ENCODE measurements around the gene DDIT3. TPM values are rescaled to one million over a fixed set of nuclear protein-coding genes. Genes with fewer than 3 reads are reported as not detected.
"Not testable (repeated sequence)": the region's sequence is repeated elsewhere in the genome, so short reads cannot be mapped to it uniquely, and the experiment has no call there.

Gene DDIT3
- total RNA-seq, 1 experiment from 2014 or later = 70.2 TPM

- Mint-ChIP-seq H3K4me3 (ENCODE audit: low read depth, unreplicated experiment) (no peak overlapping the region), H3K27me3 (ENCODE audit: unreplicated experiment) (no peaks in the 10 kb centered on the region), H3K9me3 (ENCODE audit: low read depth, unreplicated experiment) (no peaks in the 10 kb centered on the region), H3K36me3 (ENCODE audit: insufficient read depth, unreplicated experiment) (peaks cover 89% of the 10 kb centered on the region), H3K27ac (ENCODE audit: unreplicated experiment) (peak overlapping the region; percentile 46), H3K4me1 (ENCODE audit: low read depth, unreplicated experiment) (peaks cover 6% of the 10 kb centered on the region)
- no TSS peak for BruUV-seq (replicated peaks)
- intact Hi-C loops (cut with micrococcal nuclease; ENCODE audit: unreplicated experiment) = no loop called here
- DNase-seq = no peak
- no peak for TF ChIP-seq CTCF (IDR thresholded peaks at IDR 0.05; ENCODE audit: unreplicated experiment)
- CTCF ChIA-PET = no interaction called here
Measured at GRCh38 chr12:57513266-57513665, 7.0 kb downstream of the DDIT3 start.

GRCh38 chr12:57512665-57513064 is 7.6 kb downstream of the DDIT3 start:
- peaks cover 89% of the 10 kb centered on the region for H3K36me3 Mint-ChIP-seq (ENCODE audit: insufficient read depth, unreplicated experiment)
- no peaks in the 10 kb centered on the region for H3K27me3 Mint-ChIP-seq (ENCODE audit: unreplicated experiment)
- intact Hi-C loops (cut with micrococcal nuclease; ENCODE audit: unreplicated experiment) = no loop called here
- CTCF ChIA-PET = no interaction called here
- H3K27ac Mint-ChIP-seq (ENCODE audit: unreplicated experiment) = peak overlapping the region; percentile 46
- peaks cover under 1% of the 10 kb centered on the region for H3K4me1 Mint-ChIP-seq (ENCODE audit: low read depth, unreplicated experiment)
- H3K4me3 Mint-ChIP-seq (ENCODE audit: low read depth, unreplicated experiment) = peak overlapping the region; percentile 2
- H3K9me3 Mint-ChIP-seq (ENCODE audit: low read depth, unreplicated experiment) = no peaks in the 10 kb centered on the region
- BruUV-seq (replicated peaks) = no TSS peak
- no peak for TF ChIP-seq CTCF (IDR thresholded peaks at IDR 0.05; ENCODE audit: unreplicated experiment)
- DNase-seq = no peak

- Mint-ChIP-seq H3K27ac (ENCODE audit: unreplicated experiment) (peak overlapping the region; percentile 46), H3K27me3 (ENCODE audit: unreplicated experiment) (no peaks in the 10 kb centered on the region)
- intact Hi-C loops (cut with micrococcal nuclease; ENCODE audit: unreplicated experiment) = no loop called here
Measured at GRCh38 chr12:57511588-57512325, 8.6 kb downstream of the DDIT3 start.

GRCh38 chr12:57511161-57511560 is 9.2 kb downstream of the DDIT3 start:
- H3K36me3 Mint-ChIP-seq (ENCODE audit: insufficient read depth, unreplicated experiment) = peaks cover 81% of the 10 kb centered on the region

More at GRCh38 chr12:57511588-57512325, 8.6 kb downstream of the DDIT3 start:
- CTCF ChIA-PET = no interaction called here
- Mint-ChIP-seq H3K4me1 (ENCODE audit: low read depth, unreplicated experiment) (no peaks in the 10 kb centered on the region), H3K4me3 (ENCODE audit: low read depth, unreplicated experiment) (no peak overlapping the region), H3K36me3 (ENCODE audit: insufficient read depth, unreplicated experiment) (peaks cover 81% of the 10 kb centered on the region), H3K9me3 (ENCODE audit: low read depth, unreplicated experiment) (no peaks in the 10 kb centered on the region)
- TF ChIP-seq CTCF (IDR thresholded peaks at IDR 0.05; ENCODE audit: unreplicated experiment) = no peak
- no peak for DNase-seq
- no TSS peak for BruUV-seq (replicated peaks)

GRCh38 chr12:57507796-57508195 is 12.5 kb downstream of the DDIT3 start:
- H3K9me3 Mint-ChIP-seq (ENCODE audit: low read depth, unreplicated experiment); H3K4me3 Mint-ChIP-seq (ENCODE audit: low read depth, unreplicated experiment); BruUV-seq (replicated peaks); DNase-seq; H3K4me1 Mint-ChIP-seq (ENCODE audit: low read depth, unreplicated experiment); intact Hi-C loops (cut with micrococcal nuclease; ENCODE audit: unreplicated experiment); H3K27me3 Mint-ChIP-seq (ENCODE audit: unreplicated experiment); CTCF ChIA-PET; H3K27ac Mint-ChIP-seq (ENCODE audit: unreplicated experiment): not testable (repeated sequence)
- peaks cover 82% of the 10 kb centered on the region for H3K36me3 Mint-ChIP-seq (ENCODE audit: insufficient read depth, unreplicated experiment)

More at GRCh38 chr12:57511161-57511560, 9.2 kb downstream of the DDIT3 start:
- intact Hi-C loops (cut with micrococcal nuclease; ENCODE audit: unreplicated experiment) = no loop called here
- Mint-ChIP-seq H3K27me3 (ENCODE audit: unreplicated experiment) (no peaks in the 10 kb centered on the region), H3K4me3 (ENCODE audit: low read depth, unreplicated experiment) (no peak overlapping the region), H3K9me3 (ENCODE audit: low read depth, unreplicated experiment) (no peaks in the 10 kb centered on the region), H3K27ac (ENCODE audit: unreplicated experiment) (no peak overlapping the region), H3K4me1 (ENCODE audit: low read depth, unreplicated experiment) (no peaks in the 10 kb centered on the region)
- TF ChIP-seq CTCF (IDR thresholded peaks at IDR 0.05; ENCODE audit: unreplicated experiment) = no peak
- BruUV-seq (replicated peaks) = no TSS peak
- CTCF ChIA-PET = no interaction called here
- no peak for DNase-seq

GRCh38 chr12:57506541-57506940 is 13.8 kb downstream of the DDIT3 start:
- H3K27ac Mint-ChIP-seq (ENCODE audit: unreplicated experiment); CTCF ChIA-PET; H3K9me3 Mint-ChIP-seq (ENCODE audit: low read depth, unreplicated experiment); H3K27me3 Mint-ChIP-seq (ENCODE audit: unreplicated experiment); H3K4me1 Mint-ChIP-seq (ENCODE audit: low read depth, unreplicated experiment); H3K4me3 Mint-ChIP-seq (ENCODE audit: low read depth, unreplicated experiment); BruUV-seq (replicated peaks); DNase-seq; intact Hi-C loops (cut with micrococcal nuclease; ENCODE audit: unreplicated experiment): not testable (repeated sequence)
- peaks cover 82% of the 10 kb centered on the region for H3K36me3 Mint-ChIP-seq (ENCODE audit: insufficient read depth, unreplicated experiment)

- H3K4me1 Mint-ChIP-seq (ENCODE audit: low read depth, unreplicated experiment); DNase-seq; intact Hi-C loops (cut with micrococcal nuclease; ENCODE audit: unreplicated experiment); BruUV-seq (replicated peaks); H3K4me3 Mint-ChIP-seq (ENCODE audit: low read depth, unreplicated experiment); H3K9me3 Mint-ChIP-seq (ENCODE audit: low read depth, unreplicated experiment); H3K27me3 Mint-ChIP-seq (ENCODE audit: unreplicated experiment): not testable (repeated sequence)
- peaks cover 94% of the 10 kb centered on the region for H3K36me3 Mint-ChIP-seq (ENCODE audit: insufficient read depth, unreplicated experiment)
- peak overlapping the region; percentile 20 for H3K27ac Mint-ChIP-seq (ENCODE audit: unreplicated experiment)
- CTCF ChIA-PET = interaction anchor here (0.6 to 0.7 kb wide), 2 partner anchors 12 to 352 kb away, joined by 3 read pairs; no protein-coding TSS in a partner anchor
Measured at GRCh38 chr12:57502311-57502969, 17.9 kb downstream of the DDIT3 start.
